Amniotic epithelial cell (primary cell): ENCODE results near the gene MMS19.

ENCODE experiments used
- DNase-seq: peaks from one replicate; pipeline ENCODE4 v3.0.0-alpha.2; 2010; ENCODE audit warnings: low read depth

The MMS19 gene

GRCh38 chr10:97525086-97525485 lies 26.9 kb upstream of the MMS19 start:
- DNase-seq = no peak

GRCh38 chr10:97522937-97523336 lies 24.7 kb upstream of the MMS19 start:
- DNase-seq = no peak

- DNase-seq = no peak
Measured at GRCh38 chr10:97522071-97522470, 23.8 kb upstream of the MMS19 start.

DNA sequence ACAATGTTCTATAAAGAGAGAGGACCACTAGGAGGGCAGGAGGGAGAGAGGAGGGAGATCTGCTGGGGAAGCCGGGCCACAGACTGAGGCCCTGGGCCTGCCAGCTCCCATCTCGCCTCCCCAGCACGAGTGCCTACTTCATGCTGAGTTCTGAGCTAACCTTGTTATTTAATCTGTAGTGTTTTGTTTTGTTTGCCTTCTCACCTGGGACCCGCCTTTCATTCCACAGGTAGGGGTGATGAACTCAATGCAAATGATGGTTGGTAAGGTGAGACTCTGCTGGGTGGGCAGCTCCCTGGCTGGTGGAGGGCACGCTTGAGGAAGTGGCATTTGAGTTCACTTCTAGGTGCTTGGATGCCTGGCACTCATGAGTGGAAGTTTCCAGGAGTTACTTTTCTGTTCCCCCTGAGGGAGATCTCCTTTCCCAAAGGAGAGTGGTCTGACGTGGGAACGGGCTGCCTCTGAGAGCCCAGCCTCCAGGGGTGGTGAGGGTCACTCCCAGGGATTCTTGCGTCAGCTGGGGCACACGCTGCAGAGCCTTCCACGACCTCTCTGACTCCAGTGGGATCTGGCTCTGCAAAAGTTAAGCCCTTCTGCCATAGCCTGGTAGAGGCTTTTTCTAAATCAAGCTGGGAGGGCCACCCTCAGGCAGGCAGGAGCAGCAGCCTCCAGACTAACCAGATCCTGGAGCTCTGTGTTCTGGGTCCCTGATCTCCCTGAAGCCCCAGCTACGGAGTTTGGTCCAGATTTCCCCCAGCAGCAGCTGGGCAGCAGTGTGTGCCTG lies 22.9 kb upstream of the MMS19 start:
- DNase-seq = no peak

DNA sequence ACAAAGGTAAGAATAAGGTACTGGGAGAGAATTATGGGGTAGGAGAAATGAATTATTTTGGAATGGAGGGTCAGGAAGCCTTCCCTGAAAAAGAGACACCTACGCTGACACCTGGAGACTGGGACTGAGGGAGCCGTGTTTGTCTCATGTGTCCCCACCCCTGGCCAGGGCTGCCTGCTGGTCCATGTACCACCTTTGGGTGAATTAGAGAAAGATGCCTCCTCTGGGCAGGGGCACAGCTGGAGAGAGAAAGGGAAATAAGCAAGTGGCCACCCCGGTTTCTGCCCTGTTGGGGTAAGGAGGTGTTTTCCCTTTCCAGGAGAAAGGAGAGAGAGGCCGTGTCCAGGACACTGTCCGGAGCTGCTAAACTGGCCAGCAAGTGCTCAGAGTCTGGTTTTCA lies 22.3 kb upstream of the MMS19 start:
- DNase-seq = no peak

GRCh38 chr10:97519342-97519741 lies 21.1 kb upstream of the MMS19 start:
- DNase-seq = no peak

GRCh38 chr10:97518301-97519043 lies 20.2 kb upstream of the MMS19 start:
- peak; percentile 38 for DNase-seq

DNA sequence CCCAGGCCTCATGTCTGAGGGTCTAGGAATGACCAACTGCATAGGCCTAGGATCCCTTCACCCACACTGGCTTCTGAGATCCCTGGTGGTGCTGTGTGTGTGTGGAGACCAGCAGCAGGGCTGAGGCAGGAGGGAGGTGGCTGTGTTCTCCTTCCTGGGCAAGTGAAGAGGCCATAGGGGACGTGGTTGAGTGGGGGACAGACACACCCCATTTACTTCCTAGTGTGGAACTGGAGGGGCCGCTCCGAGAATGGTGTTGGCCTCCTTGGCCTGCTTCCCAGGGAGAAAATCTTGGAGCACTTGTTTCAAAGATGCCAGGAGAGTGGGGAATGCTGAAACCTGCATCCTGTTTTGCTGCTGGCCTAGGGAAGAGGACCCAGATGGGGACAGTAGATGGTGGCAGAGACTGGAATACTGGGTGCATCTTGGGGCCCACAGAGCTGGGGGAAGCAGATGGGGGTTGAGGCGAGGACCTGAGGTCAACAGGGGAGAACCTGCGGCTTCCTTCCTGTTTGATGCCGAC lies 19.6 kb upstream of the MMS19 start:
- no peak for DNase-seq

DNA sequence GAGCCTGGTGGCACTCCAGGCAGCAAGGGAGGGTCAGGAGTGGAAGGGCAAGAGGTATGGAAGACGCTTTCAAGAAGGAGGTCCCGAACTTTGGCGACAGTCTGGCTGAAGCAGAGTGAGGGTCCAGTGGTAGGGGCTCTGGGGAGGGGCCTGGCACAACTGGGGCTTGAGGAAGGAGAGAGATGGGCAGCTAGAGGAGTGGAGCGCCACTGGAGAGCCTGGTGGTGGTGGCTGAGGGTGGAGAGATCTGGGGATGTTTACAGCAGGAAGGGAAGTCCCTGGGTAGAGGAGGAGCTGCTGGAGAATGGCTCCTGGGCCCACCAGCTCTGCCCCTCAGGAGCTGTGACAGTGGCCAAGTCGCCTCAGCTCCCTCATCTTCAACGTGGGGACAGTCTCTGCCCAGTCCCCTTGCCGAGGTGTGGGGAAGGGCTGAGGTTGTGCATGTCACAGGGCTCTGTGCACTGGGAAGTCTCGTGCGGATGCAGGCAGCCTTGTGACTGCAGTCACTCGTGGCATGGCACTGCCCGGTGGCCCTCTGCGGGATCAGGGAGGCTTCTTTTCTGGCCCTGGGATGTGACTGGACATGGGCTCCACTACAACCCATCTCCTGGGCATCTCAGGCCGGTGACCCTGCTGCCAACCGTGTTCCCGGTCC lies 19.0 kb upstream of the MMS19 start:
- DNase-seq = no peak

- DNase-seq = peak; percentile 10
Measured at GRCh38 chr10:97515271-97515978, 17.2 kb upstream of the MMS19 start.

GRCh38 chr10:97514344-97514743 lies 16.1 kb upstream of the MMS19 start:
- peak; percentile 15 for DNase-seq

- no peak for DNase-seq
Measured at GRCh38 chr10:97512993-97513392, 14.8 kb upstream of the MMS19 start.

DNA sequence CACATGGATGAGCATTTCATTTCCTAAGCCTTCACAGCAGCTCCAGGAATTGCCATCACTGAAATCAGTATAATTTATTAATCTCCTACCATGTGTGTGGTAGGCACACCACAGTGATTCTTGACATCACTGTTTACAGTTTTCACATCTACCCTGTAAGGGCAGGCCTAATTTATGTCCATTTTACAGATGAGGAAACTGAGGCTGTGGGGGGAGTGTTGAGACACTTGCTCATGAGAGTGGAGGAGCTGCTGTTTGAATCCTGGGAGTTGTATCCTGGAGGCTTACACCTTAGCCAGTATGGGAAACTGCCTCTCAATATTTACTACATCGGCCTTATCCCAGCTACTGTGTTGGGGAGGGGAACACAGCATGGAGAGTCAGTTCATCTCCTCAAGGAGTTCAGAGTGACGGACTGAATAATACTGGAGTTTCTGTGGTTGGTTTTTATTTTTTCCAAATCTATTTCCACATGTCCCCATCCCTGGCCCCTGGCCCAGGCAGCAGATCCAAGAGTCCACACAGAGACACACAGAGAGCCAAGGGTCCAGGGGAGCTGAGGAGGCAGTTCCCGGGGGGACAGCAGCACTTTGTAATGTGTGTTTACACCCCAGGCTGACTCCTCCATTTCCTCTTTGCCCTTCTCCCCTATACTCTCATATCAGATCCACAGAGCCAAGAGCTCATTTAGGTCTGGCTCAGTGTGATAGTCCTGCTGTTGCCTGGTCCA lies 13.7 kb upstream of the MMS19 start:
- DNase-seq = no peak

- DNase-seq = no peak
Measured at GRCh38 chr10:97510686-97511085, 12.5 kb upstream of the MMS19 start.

DNA sequence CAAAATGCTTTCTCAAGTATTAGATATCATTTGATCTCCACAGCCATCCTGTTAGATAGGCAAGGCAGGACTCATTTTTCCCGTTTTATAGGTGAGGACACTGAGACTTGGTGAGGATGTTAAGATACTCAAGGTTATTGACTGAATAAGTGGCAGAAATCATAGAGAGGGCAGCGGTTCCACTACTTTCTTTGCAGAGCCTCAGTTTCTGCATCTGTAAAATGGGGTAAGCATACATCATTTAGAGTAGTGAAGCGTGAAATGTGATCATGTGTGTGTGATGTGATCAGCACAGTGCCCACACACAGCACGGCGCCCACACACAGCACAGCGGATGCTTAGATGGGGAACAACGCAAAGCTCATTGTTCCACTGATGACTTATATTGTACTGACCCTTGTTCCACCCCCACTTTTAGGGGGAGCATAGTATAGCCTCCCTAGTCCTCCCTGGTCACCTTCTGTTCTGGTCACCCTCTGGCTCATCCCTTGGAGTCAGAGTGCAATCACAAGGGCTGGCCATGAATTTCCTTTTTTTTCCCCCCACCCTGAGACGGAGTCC lies 11.0 kb upstream of the MMS19 start:
- no peak for DNase-seq

GRCh38 chr10:97508342-97508741 lies 10.1 kb upstream of the MMS19 start:
- DNase-seq = peak; percentile 40

DNA sequence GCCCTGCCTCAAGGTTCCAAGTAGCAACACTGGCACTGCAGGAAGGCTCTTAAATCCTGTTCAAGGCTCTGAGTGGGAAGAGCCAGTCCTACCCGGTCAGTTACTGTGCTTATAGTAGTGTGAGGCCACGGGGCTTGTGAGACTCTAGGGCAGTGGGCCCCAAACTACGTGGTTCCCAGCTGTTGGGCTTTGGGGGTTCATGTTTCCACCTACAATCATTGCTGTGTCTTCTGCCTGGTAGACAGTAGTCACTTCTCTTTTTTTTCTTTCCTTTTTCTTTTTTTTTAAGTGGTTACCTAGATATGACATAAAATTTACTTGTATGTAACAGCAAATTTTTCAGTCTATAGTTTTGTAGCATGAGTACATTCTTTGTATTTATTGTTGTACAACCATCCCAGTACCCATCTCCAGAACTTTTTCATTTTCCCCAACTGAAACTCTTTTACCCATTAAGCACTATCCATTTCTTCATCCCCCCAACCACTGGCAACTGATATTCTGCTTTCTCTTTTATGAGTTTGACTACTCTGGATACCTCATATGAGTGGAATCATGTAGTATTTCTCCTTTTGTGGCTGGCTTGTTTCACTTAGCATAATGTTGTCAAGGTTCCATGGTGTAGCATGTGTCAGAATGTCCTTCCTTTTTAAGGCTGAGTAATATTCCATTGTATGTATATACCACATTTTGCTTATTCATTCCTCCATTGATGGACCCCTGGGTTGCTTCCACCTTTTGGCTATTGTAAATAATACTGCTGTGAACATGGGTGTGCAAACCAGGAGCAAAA lies 8.2 kb upstream of the MMS19 start:
- no peak for DNase-seq

DNA sequence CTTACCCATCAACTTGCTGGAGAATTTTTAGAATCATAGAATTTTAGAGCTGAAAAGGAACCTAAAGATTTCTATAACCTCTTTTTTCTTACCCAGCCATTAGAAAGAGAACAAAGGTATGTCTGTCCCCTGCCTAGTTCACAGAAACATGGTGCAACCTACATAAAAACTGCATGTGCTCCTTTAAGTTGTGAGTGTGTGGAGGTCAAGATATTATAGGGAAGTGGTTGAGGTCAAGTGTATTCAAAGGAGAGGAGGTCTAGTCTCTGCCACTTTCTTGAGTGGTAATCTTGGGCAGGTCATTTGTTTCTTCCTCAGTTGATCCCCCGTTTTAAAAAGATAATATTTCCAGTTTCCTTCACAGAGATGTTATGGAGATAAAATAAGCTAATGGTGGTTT lies 6.9 kb upstream of the MMS19 start:
- DNase-seq = no peak

GRCh38 chr10:97503406-97503805 lies 5.2 kb upstream of the MMS19 start:
- DNase-seq = peak; percentile 32

DNA sequence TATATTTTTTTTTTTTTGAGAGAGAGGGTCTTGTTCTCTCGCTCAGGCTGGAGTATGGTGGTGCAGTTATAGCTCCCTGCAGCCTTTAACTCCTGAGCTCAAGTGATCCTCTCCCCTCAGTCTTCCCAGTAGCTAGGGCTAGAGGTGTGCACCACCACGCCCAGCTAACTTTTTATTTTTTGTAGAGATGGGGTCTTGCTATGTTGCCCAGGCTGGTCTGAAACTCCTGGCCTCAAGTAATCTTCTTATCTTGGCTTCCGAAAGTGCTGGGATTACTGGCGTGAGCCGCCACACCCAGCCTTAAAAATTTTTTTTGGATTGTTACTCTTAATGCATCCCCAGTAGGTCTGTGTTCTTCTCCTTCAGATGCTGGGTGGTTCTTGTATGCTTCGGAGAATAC lies 4.7 kb upstream of the MMS19 start:
- DNase-seq = no peak

- DNase-seq = no peak
Measured at GRCh38 chr10:97500297-97500575, 2.0 kb upstream of the MMS19 start.
